HG03066 (cell line): Measurements from ENCODE around the gene ATRIP.
A peak's percentile ranks its signal among the peaks of the same experiment; 100 is the strongest.

Source experiments
- ATAC-seq: cut with Tn5 transposase; IDR thresholded peaks from one replicate; pipeline ENCODE4 v1.9.1; 2021; ENCODE audit warnings: low read depth; ENCODE audit not compliant: unreplicated experiment

Gene ATRIP

DNA sequence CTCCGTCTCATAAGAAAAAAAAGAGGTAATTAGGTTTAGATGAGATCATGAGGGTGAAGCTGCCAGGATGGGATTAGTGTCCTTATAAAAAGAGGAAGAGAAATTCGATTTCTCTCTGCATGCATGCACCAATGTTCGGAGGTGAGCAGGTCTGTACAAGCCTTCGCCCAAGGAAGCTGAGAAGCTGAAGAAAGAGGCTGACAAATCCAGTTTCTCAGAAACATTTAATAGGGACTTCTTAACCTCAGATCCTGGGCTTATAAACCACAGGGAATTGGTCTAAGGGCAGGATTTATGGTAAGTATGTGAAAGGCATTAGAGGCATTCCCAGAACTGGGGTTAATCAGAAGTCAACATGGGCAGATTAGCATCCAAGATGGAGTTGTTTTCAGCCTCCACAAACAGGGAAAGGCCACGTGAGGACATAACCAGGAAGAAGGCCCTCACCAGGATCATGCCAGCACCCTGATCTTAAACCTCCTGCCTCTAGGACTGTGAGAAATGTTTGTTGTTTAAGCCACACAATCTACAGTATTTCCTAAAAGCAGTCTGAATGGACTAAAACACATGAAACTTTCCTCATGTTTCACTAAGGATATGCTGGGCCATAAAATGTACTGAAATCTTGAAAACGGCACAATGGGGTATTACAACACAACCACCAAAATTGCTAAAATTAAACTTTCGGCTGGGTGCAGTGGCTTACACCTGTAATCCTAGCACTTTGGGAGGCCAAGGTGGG lies 46.1 kb downstream of the ATRIP start:
- no peak for ATAC-seq

DNA sequence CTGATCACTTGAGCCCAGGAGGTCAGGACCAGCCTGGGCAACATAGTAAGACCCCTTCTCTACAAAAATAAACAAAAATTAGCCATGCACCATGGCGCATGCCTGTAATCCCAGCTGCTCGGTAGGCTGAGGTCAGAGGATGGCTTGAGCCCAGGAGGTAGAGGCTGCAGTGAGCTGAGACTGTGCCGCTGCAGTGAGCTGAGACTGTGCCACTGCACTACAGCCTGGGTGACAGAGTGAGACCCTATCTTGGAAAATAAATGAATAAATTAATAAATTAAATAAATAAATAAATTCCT lies 46.6 kb downstream of the ATRIP start:
- no peak for ATAC-seq

DNA sequence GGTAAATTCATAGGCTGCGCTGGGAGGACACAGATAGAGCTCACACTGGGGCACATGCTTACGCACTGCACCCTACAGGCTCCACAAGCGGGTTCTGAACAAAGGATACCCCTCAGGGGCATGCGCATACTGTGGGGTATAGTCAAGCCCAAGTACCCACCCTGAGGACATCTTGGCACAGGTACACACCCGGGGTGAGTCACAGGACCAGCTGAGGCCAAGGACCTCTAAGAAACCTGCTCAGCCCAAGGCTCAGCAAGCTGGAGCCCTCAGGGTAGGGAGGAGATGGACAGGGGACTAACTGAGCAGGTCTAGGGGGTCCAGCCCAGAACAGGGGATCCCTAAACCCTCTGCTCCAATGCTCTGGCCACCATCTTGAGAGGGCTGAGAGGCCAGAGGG lies 54.1 kb downstream of the ATRIP start:
- ATAC-seq = no peak

- no peak for ATAC-seq
Observed at GRCh38 chr3:48501196-48501595, 54.7 kb downstream of the ATRIP start.

DNA sequence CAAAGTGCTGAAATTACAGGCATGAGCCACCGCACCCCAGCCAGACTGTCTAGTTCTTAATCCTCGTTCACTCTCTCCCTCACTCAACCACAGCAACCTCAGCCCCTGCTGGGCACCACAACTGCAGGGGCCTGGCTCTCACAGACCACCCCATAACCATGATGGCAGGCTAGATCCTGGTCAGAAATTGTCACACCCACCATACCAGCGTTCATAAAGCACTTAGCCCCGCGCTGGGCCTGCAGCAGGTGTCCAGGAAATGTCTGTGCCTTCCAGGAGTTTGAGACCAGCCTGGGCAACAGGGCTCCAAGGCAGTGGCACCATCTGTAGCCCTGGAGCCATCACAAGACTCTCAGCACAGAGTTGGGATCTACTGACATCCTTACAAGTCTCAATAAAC lies 55.6 kb downstream of the ATRIP start:
- ATAC-seq = no peak

DNA sequence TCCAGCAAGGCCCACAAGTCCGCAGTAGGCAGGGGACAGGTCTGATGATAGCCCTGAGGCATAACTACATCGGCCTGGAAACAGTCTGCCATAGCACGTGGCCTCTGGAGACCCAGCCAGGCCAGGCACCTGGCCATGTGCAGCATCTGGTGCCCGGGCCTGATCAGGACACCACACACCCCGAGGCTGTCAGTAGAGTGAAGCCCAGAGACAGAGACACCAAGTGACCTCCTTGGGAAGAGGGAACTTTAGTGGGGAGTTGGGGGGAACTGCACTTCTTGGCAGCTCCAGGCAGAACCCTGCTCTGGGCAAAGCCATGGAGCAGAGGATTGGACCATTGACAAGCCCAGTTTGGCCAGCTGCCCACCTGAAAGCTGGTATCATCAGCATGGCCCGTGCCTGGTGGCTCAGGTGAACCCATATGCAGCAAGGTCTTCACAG lies 56.2 kb downstream of the ATRIP start:
- ATAC-seq = no peak

GRCh38 chr3:48503401-48504050 lies 57.0 kb downstream of the ATRIP start:
- ATAC-seq = no peak

- peak; percentile 61 for ATAC-seq
Observed at GRCh38 chr3:48504051-48504946, 57.8 kb downstream of the ATRIP start, which contains the start of gene SHISA5. Gene SHISA5 (minus strand): TSS chr3:48504174. CDS start chr3:48504094, 80 bp downstream.

- ATAC-seq = no peak
Observed at GRCh38 chr3:48505146-48505545, 58.6 kb downstream of the ATRIP start.

- no peak for ATAC-seq
Observed at GRCh38 chr3:48505968-48506504, 59.5 kb downstream of the ATRIP start.

DNA sequence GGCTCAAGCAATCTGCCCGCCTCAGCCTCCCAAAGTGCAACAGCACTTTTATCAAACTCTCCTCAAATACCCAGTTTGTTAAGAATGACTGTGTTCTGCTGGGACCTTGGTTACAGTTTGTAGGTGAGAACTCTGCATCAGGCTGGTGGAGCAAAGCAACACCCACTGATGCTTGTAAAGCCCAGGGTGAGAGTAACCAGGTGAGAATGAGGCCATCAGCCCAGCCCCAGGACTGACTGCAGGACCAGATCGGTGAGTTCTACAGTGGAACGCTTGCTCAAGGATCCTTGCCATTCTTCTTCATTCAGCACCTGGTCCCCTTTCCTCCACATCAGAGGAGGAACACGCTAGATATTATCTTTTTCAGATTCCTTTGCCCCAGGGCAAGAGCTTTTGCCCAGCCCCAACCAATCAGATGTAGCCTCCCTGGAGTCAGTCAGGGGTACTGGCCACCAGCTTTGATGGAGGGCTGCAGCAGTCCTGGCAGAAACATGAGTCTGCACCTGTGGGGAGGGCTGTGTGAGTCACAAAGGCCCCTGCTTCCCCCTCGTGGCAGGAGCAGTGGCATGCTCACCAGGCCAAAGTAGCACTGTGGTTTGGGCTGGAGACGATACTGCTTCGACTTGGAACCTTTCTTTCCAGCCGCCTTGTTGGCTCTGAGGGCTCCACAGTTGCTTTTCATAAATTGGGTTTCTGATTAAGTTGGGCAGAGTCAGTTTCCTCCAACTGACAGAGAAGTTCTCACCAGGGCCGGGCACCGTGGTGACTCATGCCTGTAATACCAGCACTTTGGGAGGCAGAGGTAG lies 60.9 kb downstream of the ATRIP start:
- no peak for ATAC-seq

DNA sequence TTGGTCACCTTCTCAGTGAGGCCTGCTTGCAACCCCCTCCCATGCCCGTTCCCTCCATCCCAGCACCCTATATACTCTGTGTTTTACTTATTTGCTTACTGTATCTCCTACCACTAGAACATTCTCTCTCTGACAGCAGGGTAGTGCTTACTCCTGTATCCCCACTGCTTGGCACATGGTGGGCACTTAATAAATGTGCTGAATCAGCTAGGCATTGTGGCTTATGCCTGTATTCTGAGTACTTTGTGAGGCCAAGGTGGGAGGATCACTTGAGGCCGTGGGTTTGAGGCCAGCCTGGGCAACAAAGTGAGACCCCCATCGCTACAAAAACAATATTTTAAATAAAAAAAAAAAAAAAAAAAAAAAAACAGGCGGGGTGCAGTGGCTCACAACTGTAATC lies 65.0 kb downstream of the ATRIP start:
- ATAC-seq = no peak

- no peak for ATAC-seq
Observed at GRCh38 chr3:48514431-48515227, 68.1 kb downstream of the ATRIP start.
